ENCODE results near the gene PLLP. TPM values are rescaled to one million over a fixed set of nuclear protein-coding genes. Genes with fewer than 3 reads are reported as not detected.

PLLP gene
- total RNA-seq (2021; ENCODE audit: unreplicated experiment) (0.72 TPM), Bru-seq, nascent RNA (percentile 25 among the genes with signal in this experiment), BruChase-seq, experiment 1, labeled RNA remaining after a 2-hour chase (percentile 23 among the genes with signal in this experiment), BruChase-seq, experiment 2, labeled RNA remaining after a 6-hour chase (percentile 25 among the genes with signal in this experiment)
- polyA plus RNA-seq (2012; ENCODE audit: insufficient read length): 5.0 TPM
- long read RNA-seq, partial matches to known transcripts: 0 of 4 reads
- long read RNA-seq, other reads (novel, unspliced or antisense): 1 of 4 reads

DNA sequence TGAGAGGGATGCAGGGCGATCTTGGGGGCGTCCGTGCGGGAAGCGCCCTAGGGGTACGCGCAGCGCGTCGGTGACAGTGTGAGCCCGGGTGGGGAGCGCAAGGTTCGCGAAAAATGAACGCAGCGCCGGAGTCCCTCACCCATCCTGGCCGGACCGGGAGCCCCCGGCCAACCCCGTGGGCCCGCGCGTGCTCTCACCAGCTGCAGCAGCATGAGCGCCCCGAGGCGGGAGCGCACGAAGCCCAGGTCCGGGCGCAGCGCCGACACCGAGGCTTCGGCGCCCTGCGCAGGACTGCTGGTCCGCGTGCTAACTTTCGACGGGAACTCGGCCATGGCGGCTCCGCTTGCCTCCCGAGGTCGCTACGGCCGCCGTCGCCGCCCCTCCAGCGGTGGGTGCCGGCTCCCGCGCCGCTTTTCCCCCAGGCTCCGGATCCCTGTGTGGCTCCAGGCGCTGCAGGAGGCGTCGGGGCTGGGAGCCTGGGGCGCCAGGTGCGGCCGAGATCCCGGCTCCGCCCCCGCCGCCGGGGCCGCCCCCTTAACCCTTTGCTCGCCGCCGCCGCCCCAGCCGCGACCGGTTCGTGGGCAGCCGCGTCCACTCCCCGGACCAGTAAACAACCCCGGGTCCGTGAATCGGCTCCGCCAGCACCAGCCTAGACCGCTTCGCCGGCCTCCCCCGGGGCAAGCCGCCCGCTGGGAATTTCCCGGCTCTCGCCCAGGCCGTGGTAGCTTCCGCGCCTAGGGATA, at the start of gene PLLP:
Gene PLLP (minus strand): TSS at position 464 of the 743 bp plus-strand sequence. CDS start 132 bp downstream, at position 332.
- no peak within 1 kb of the TSS for H3K27ac ChIP-seq (ENCODE audit: low read length)
- BruUV-seq (replicated peaks): no TSS peak
- H3K36me3 ChIP-seq (ENCODE audit: control insufficient read depth, insufficient read depth, low read length): no peaks in the 10 kb centered on the region
- POLR2A ChIA-PET: no interaction called here
- in situ Hi-C loops (cut with HindIII; ENCODE audit: low pct_unique_long_range_greater_than_20kb, low sequenced_read_pairs): no loop called here
- no peaks in the 10 kb centered on the region for H3K9me3 ChIP-seq (ENCODE audit: control insufficient read depth, insufficient read depth, low read depth, low read length)
- CTCF ChIA-PET: no interaction called here
- TF ChIP-seq TCF7L2 (IDR thresholded peaks at IDR 0.05; ENCODE audit: low read depth, low read length) (no peak), CTCF (IDR thresholded peaks at IDR 0.05) (no peak), SIN3A (IDR thresholded peaks at IDR 0.05; ENCODE audit: borderline replicate concordance, insufficient read depth, low read depth, low read length) (no peak), POLR2AphosphoS5 (IDR thresholded peaks at IDR 0.05; ENCODE audit: low read depth, low read length) (no peak)
- TF ChIP-seq, protein P1, sequence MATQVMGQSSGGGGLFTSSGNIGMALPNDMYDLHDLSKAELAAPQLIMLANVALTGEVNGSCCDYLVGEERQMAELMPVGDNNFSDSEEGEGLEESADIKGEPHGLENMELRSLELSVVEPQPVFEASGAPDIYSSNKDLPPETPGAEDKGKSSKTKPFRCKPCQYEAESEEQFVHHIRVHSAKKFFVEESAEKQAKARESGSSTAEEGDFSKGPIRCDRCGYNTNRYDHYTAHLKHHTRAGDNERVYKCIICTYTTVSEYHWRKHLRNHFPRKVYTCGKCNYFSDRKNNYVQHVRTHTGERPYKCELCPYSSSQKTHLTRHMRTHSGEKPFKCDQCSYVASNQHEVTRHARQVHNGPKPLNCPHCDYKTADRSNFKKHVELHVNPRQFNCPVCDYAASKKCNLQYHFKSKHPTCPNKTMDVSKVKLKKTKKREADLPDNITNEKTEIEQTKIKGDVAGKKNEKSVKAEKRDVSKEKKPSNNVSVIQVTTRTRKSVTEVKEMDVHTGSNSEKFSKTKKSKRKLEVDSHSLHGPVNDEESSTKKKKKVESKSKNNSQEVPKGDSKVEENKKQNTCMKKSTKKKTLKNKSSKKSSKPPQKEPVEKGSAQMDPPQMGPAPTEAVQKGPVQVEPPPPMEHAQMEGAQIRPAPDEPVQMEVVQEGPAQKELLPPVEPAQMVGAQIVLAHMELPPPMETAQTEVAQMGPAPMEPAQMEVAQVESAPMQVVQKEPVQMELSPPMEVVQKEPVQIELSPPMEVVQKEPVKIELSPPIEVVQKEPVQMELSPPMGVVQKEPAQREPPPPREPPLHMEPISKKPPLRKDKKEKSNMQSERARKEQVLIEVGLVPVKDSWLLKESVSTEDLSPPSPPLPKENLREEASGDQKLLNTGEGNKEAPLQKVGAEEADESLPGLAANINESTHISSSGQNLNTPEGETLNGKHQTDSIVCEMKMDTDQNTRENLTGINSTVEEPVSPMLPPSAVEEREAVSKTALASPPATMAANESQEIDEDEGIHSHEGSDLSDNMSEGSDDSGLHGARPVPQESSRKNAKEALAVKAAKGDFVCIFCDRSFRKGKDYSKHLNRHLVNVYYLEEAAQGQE (IDR thresholded peaks at IDR 0.05; ENCODE audit: insufficient read depth in 1 of 2, low read depth in 2 of 2, low read length in 1 of 2): no peak
- no peaks in the 10 kb centered on the region for H3K27me3 ChIP-seq (ENCODE audit: control insufficient read depth, insufficient read depth, low read length)
- intact Hi-C loops (cut with micrococcal nuclease; ENCODE audit: unreplicated experiment): no loop called here
- peak; percentile 84 for ATAC-seq
- DNase-seq (ENCODE audit: low read depth, low spot score): no peak
- H3K4me1 ChIP-seq (ENCODE audit: control insufficient read depth, insufficient read depth, low read length): no peaks in the 10 kb centered on the region
- peak within 1 kb of the TSS; percentile 56 to 63 for H3K4me3 ChIP-seq (ENCODE audit: low read depth in 2 of 2, low read length in 2 of 2)

- Histone ChIP-seq H3K27me3 (ENCODE audit: control insufficient read depth, insufficient read depth, low read length) (no peaks in the 10 kb centered on the region), H3K9me3 (ENCODE audit: control insufficient read depth, insufficient read depth, low read depth, low read length) (0 out of 2 replicates have a peak, but pooled peaks cover 2% of the 10 kb centered on the region), H3K4me1 (ENCODE audit: control insufficient read depth, insufficient read depth, low read length) (no peaks in the 10 kb centered on the region), H3K4me3 (ENCODE audit: low read depth in 2 of 2, low read length in 2 of 2) (no peak overlapping the region), H3K27ac (ENCODE audit: low read length) (no peak overlapping the region), H3K36me3 (ENCODE audit: control insufficient read depth, insufficient read depth, low read length) (no peaks in the 10 kb centered on the region)
- in situ Hi-C loops (cut with HindIII; ENCODE audit: low pct_unique_long_range_greater_than_20kb, low sequenced_read_pairs): no loop called here
- no TSS peak for BruUV-seq (replicated peaks)
- TF ChIP-seq, protein P1 (IDR thresholded peaks at IDR 0.05; ENCODE audit: insufficient read depth in 1 of 2, low read depth in 2 of 2, low read length in 1 of 2): no peak
- TF ChIP-seq POLR2AphosphoS5 (IDR thresholded peaks at IDR 0.05; ENCODE audit: low read depth, low read length): no peak
- TF ChIP-seq TCF7L2 (IDR thresholded peaks at IDR 0.05; ENCODE audit: low read depth, low read length): no peak
- TF ChIP-seq CTCF (IDR thresholded peaks at IDR 0.05): no peak
- TF ChIP-seq SIN3A (IDR thresholded peaks at IDR 0.05; ENCODE audit: borderline replicate concordance, insufficient read depth, low read depth, low read length): no peak
- ATAC-seq (no peak), DNase-seq (ENCODE audit: low read depth, low spot score) (no peak)
- CTCF ChIA-PET: no interaction called here
- POLR2A ChIA-PET: no interaction called here
- intact Hi-C loops (cut with micrococcal nuclease; ENCODE audit: unreplicated experiment): no loop called here
These were observed 48.9 kb upstream of the PLLP start for GRCh38 chr16:57333402-57333801.
